H1 (cell line): ENCODE results near the gene KCNIP3. TPM values are rescaled to one million over a fixed set of nuclear protein-coding genes. Genes with fewer than 3 reads are reported as not detected.

Experiments used
- CTCF ChIA-PET: fragments of 300-600 bp; sonication (Branson Sonifier 250); formaldehyde crosslinking; loops from one replicate; lab custom pipeline; 2021; ENCODE audit not compliant: partially characterized antibody; lab: Charles Lee
- POLR2A ChIA-PET: fragments of 300-600 bp; sonication (Branson Sonifier 250); formaldehyde crosslinking; loops from one replicate; lab custom pipeline; 2021; ENCODE audit warnings: inconsistent platforms; ENCODE audit not compliant: partially characterized antibody; lab: Charles Lee
- DNase-seq, 2 experiments: peaks; one replicate each; pipeline versions ENCODE4 v3.0.0 to v3.0.0-alpha.2; 2010 to 2022; ENCODE audit warnings: low spot score in 2 of 2, low read depth in 1 of 2, mixed read lengths in 1 of 2
- FAIRE-seq: peaks from 2 replicates; lab custom pipeline; 2011; peaks lifted over from hg19 to GRCh38; lab: Jason Lieb, UNC
- H2AFZ ChIP-seq: 2 replicates; pipeline ENCODE4 v1.8.1; 2012; ENCODE audit warnings: low read length, inconsistent platforms
- H2AK5ac ChIP-seq: 2 replicates; pipeline ENCODE4 v1.6.1; 2013; ENCODE audit warnings: low read depth, low read length
- H2BK120ac ChIP-seq: replicated peaks from 2 replicates; pipeline ENCODE3; 2013; ENCODE audit warnings: low read depth, low read length, inconsistent platforms
- H2BK12ac ChIP-seq: 2 replicates; pipeline ENCODE4 v1.6.1; 2013; ENCODE audit warnings: low read depth, low read length
- H2BK15ac ChIP-seq: 2 replicates; pipeline ENCODE4 v1.6.1; 2013; ENCODE audit warnings: low read length
- H2BK20ac ChIP-seq: 2 replicates; pipeline ENCODE4 v1.6.1; 2013; ENCODE audit warnings: low read length
- H2BK5ac ChIP-seq: 2 replicates; pipeline ENCODE4 v1.6.1; 2013; ENCODE audit warnings: low read depth, low read length
- H3K14ac ChIP-seq: 2 replicates; pipeline ENCODE4 v1.6.1; 2013; ENCODE audit warnings: inconsistent platforms; ENCODE audit not compliant: insufficient read length
- H3K18ac ChIP-seq: 2 replicates; pipeline ENCODE4 v1.6.1; 2013; ENCODE audit warnings: low read length; ENCODE audit errors: extremely low read depth
- H3K23ac ChIP-seq: 2 replicates; pipeline ENCODE4 v1.6.1; 2013; ENCODE audit warnings: inconsistent platforms; ENCODE audit not compliant: insufficient read length
- H3K23me2 ChIP-seq: 2 replicates; pipeline ENCODE4 v1.6.1; 2013; ENCODE audit warnings: low read depth, low read length
- H3K27ac ChIP-seq: 2 replicates; pipeline ENCODE4 v1.6.1; 2011; ENCODE audit warnings: low read depth, low read length, inconsistent platforms
- H3K27me3 ChIP-seq, 4 experiments: replicated peaks in 1 of 4; 1 replicate in 1 of 4; 2 replicates in 3 of 4; pipeline versions ENCODE4 v1.6.1 to v1.8.1; 2011 to 2013; ENCODE audit warnings: low read length in 3 of 4, mild to moderate bottlenecking in 3 of 4, inconsistent platforms in 2 of 4, mixed read lengths in 2 of 4, moderate library complexity in 1 of 4; ENCODE audit not compliant: control insufficient read depth in 3 of 4, insufficient read depth in 3 of 4; ENCODE audit errors: extremely low read depth in 1 of 4
- H3K36me3 ChIP-seq, 4 experiments: 2 replicates each; pipeline versions ENCODE4 v1.6.1 to v1.8.1; 2011 to 2013; ENCODE audit warnings: mild to moderate bottlenecking in 4 of 4, low read length in 3 of 4, moderate library complexity in 2 of 4, control low read depth in 1 of 4, inconsistent platforms in 1 of 4; ENCODE audit not compliant: insufficient read depth in 4 of 4, control insufficient read depth in 2 of 4
- H3K4ac ChIP-seq: replicated peaks from 2 replicates; pipeline ENCODE3; 2013; ENCODE audit warnings: low read length, low read depth, mixed read lengths, inconsistent platforms; ENCODE audit not compliant: insufficient read length
- H3K4me1 ChIP-seq, 4 experiments: replicated peaks in 1 of 4; 1 replicate in 1 of 4; 2 replicates in 3 of 4; pipeline versions ENCODE4 v1.6.1 to v1.8.1; 2011 to 2013; ENCODE audit warnings: low read length in 3 of 4, inconsistent platforms in 2 of 4, mixed read lengths in 1 of 4; ENCODE audit not compliant: insufficient read depth in 4 of 4, control insufficient read depth in 3 of 4
- H3K4me2 ChIP-seq, 2 experiments: 2 replicates each; pipeline versions ENCODE4 v1.6.1 to v1.8.1; 2011 to 2013; ENCODE audit warnings: low read depth in 2 of 2, low read length in 2 of 2, control low read depth in 1 of 2, inconsistent platforms in 1 of 2, mild to moderate bottlenecking in 1 of 2; ENCODE audit not compliant: insufficient read depth in 1 of 2
- H3K4me3 ChIP-seq, 4 experiments: fragments of 200-600, 300-600 bp in 1 of 4; sonication (generic), shearing (Covaris generic), sonication (Bioruptor Twin) in 1 of 4; 2 replicates each; pipeline versions ENCODE4 v1.5.1 to v1.8.1; 2011 to 2016; ENCODE audit warnings: low read length in 4 of 4, low read depth in 3 of 4, control low read depth in 2 of 4, inconsistent platforms in 2 of 4, mild to moderate bottlenecking in 2 of 4, mixed read lengths in 1 of 4, moderate library complexity in 1 of 4; ENCODE audit not compliant: insufficient read depth in 2 of 4; ENCODE audit errors: extremely low read depth in 1 of 4
- H3K56ac ChIP-seq: replicated peaks from 2 replicates; pipeline ENCODE3; 2013; ENCODE audit warnings: low read depth, mild to moderate bottlenecking, mixed read lengths, low read length, inconsistent platforms; ENCODE audit not compliant: insufficient read length
- H3K79me1 ChIP-seq: 2 replicates; pipeline ENCODE4 v1.6.1; 2013; ENCODE audit warnings: low read depth, low read length, control low read depth
- H3K79me2 ChIP-seq, 2 experiments: 2 replicates each; pipeline versions ENCODE4 v1.6.1 to v1.8.1; 2012 to 2013; ENCODE audit warnings: low read length in 2 of 2, mild to moderate bottlenecking in 2 of 2, inconsistent platforms in 1 of 2; ENCODE audit not compliant: insufficient read depth in 2 of 2, control insufficient read depth in 1 of 2
- H3K9ac ChIP-seq, 4 experiments: replicated peaks in 1 of 4; 1 replicate in 1 of 4; 2 replicates in 3 of 4; pipeline versions ENCODE4 v1.6.1 to v1.8.1; 2011 to 2013; ENCODE audit warnings: low read depth in 3 of 4, low read length in 3 of 4, control low read depth in 2 of 4, mild to moderate bottlenecking in 2 of 4, moderate library complexity in 2 of 4, inconsistent platforms in 1 of 4; ENCODE audit errors: extremely low read depth in 1 of 4
- H3K9me3 ChIP-seq, 2 experiments: 2 replicates each; pipeline versions ENCODE4 v1.6.1 to v1.8.1; 2012 to 2013; ENCODE audit warnings: mild to moderate bottlenecking in 2 of 2, moderate library complexity in 2 of 2, control low read depth in 1 of 2, inconsistent platforms in 1 of 2, low read depth in 1 of 2, low read length in 1 of 2, mixed read lengths in 1 of 2; ENCODE audit not compliant: insufficient read depth in 2 of 2
- H4K20me1 ChIP-seq, 2 experiments: replicated peaks in 1 of 2; 2 replicates each; pipeline versions ENCODE3 to v1.8.1; 2011 to 2013; ENCODE audit warnings: inconsistent platforms in 2 of 2, low read length in 2 of 2, mild to moderate bottlenecking in 1 of 2; ENCODE audit not compliant: insufficient read depth in 2 of 2, control insufficient read depth in 1 of 2
- H4K5ac ChIP-seq: 2 replicates; pipeline ENCODE4 v1.6.1; 2013; ENCODE audit warnings: low read length, low read depth, mixed read lengths, inconsistent platforms; ENCODE audit not compliant: insufficient read length
- H4K8ac ChIP-seq: 2 replicates; pipeline ENCODE4 v1.8.0; 2013; ENCODE audit warnings: mild to moderate bottlenecking, moderate library complexity, low read length, inconsistent platforms; ENCODE audit not compliant: insufficient read depth; ENCODE audit errors: extremely low read depth
- H4K91ac ChIP-seq: replicated peaks from 2 replicates; pipeline ENCODE3; 2013; ENCODE audit warnings: low read length, mixed read lengths, inconsistent platforms; ENCODE audit not compliant: insufficient read length
- BACH1 ChIP-seq: IDR thresholded peaks from 2 replicates; pipeline ENCODE4 v1.6.1; 2012; ENCODE audit warnings: low read length, improper control_type of control experiment
- KDM4A ChIP-seq: IDR thresholded peaks from one replicate; pipeline ENCODE4 v1.7.1; 2012; ENCODE audit warnings: low read depth, mild to moderate bottlenecking, moderate library complexity, low read length, inconsistent platforms; ENCODE audit not compliant: severe bottlenecking
- NANOG ChIP-seq: IDR thresholded peaks from 2 replicates; pipeline ENCODE4 v1.6.1; 2011; ENCODE audit warnings: low read length, low read depth, mild to moderate bottlenecking, inconsistent platforms; ENCODE audit not compliant: insufficient read depth, poor library complexity, severe bottlenecking
- NRF1 ChIP-seq: IDR thresholded peaks from 2 replicates; pipeline ENCODE4 v1.6.1; 2011; ENCODE audit warnings: mild to moderate bottlenecking, low read depth, low read length, improper control_type of control experiment
- POU5F1 ChIP-seq: IDR thresholded peaks from 2 replicates; pipeline ENCODE4 v1.6.1; 2011; ENCODE audit warnings: low read depth, mild to moderate bottlenecking, low read length, moderate library complexity
- polyA plus RNA-seq, 7 experiments: library from polyadenylated mRNA; depleted of rRNA in 3 of 7; stranded (reverse) in 5 of 7; unstranded in 2 of 7; fragments of >200 nt in 5 of 7; fragments of 200-250 nt in 2 of 7; gene quantifications; 1 replicate in 5 of 7; 2 replicates in 1 of 7; 4 replicates in 1 of 7; pipeline versions ENCODE4 v1.2.1 to v1.2.3, GENCODE V29; 2011 to 2013; ENCODE audit warnings: missing spikeins in 2 of 7, mixed read lengths in 2 of 7
- total RNA-seq: library from RNA; stranded (reverse); fragmentation: NEBNext Ultra II Directional; extraction: Animal tissue kit (Norgen Biotek cat#: 25700); gene quantifications from 2 replicates; pipeline ENCODE4 v1.2.1, GENCODE V29; 2021

Gene KCNIP3
- total and polyA plus RNA-seq, 2 of the 8 experiments (the other 6 are each of a cell fraction or from before 2014, with no cell fraction given) = 0.33 to 1.9 TPM

DNA sequence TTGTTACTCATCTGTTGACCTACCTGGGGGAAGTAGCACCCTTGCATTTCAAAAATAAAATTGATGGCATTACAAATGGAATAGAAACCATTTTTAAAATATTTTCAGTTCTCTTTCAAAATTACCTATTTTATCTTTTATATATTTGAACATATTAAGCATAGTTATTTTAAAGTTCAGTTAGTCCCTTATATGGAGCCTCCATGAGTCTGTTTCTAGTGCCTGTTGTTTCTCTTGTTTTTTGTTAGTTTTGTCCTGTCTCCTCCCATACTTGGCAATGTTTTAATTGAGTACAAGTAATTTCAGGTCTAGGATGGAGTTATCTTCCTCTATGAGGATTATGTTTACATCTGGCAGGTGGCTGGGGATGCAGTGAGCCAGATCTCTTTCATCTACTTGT, 5.9 kb upstream of the KCNIP3 start:
- Histone ChIP-seq H2BK15ac (no peak overlapping the region), H3K23ac (no peak overlapping the region), H3K9me3 (peaks cover 60 to 95% of the 10 kb centered on the region in 2 experiments), H4K20me1 (no peaks in the 10 kb centered on the region), H4K91ac (no peak overlapping the region), H3K18ac (no peak overlapping the region), H3K4me1 (peaks cover 0 to 1% (median 0%) of the 10 kb centered on the region in 4 experiments; a peak in 1 of 7 replicates), H3K23me2 (no peaks in the 10 kb centered on the region), H2BK120ac (no peak overlapping the region), H2BK5ac (no peak overlapping the region), H3K56ac (no peak overlapping the region), H3K79me2 (no peaks in the 10 kb centered on the region), H2AFZ (no peak overlapping the region), H3K4me3 (no peak overlapping the region), H3K9ac (no peak overlapping the region), H3K4me2 (no peak overlapping the region), H3K36me3 (no peaks in the 10 kb centered on the region), H4K8ac (no peak overlapping the region), H3K14ac (no peak overlapping the region), H2AK5ac (no peak overlapping the region), H2BK20ac (no peak overlapping the region), H3K4ac (no peak overlapping the region), H2BK12ac (no peak overlapping the region), H3K27me3 (no peaks in the 10 kb centered on the region), H3K27ac (no peak overlapping the region), H4K5ac (no peak overlapping the region), H3K79me1 (no peaks in the 10 kb centered on the region)
- FAIRE-seq = no peak
- ChIA-PET CTCF (no interaction called here), POLR2A (no interaction called here)
- TF ChIP-seq NANOG (no peak), BACH1 (no peak), POU5F1 (no peak), KDM4A (no peak), NRF1 (no peak)
- DNase-seq = no peak
